Kidney epithelial cell (primary cell): ENCODE data around the gene NEU2. TPM values are rescaled to one million over a fixed set of nuclear protein-coding genes. Genes with fewer than 3 reads are reported as not detected.

Experiments
- DNase-seq: peaks from one replicate; pipeline ENCODE4 v3.0.0-alpha.2; 2010; ENCODE audit warnings: low read depth
- H3K27me3 ChIP-seq: 2 replicates; pipeline ENCODE4 v1.6.0; 2011; ENCODE audit warnings: low read length; ENCODE audit not compliant: control insufficient read depth, insufficient read depth
- H3K36me3 ChIP-seq: 2 replicates; pipeline ENCODE4 v1.5.1; 2011; ENCODE audit warnings: low read length; ENCODE audit not compliant: control insufficient read depth, insufficient read depth
- H3K4me3 ChIP-seq: 2 replicates; pipeline ENCODE4 v1.5.1; 2011; ENCODE audit warnings: low read depth, mild to moderate bottlenecking, control low read depth, low read length
- CTCF ChIP-seq: IDR thresholded peaks from 2 replicates; pipeline ENCODE4 v1.5.1; 2011; ENCODE audit warnings: mild to moderate bottlenecking, moderate library complexity, low read length, control low read depth, inconsistent platforms; ENCODE audit not compliant: insufficient read depth, poor library complexity, severe bottlenecking
- total RNA-seq: library from RNA; depleted of rRNA; stranded (reverse); fragments of >200 nt; gene quantifications from 2 replicates; pipeline ENCODE4 v1.2.3, GENCODE V29; 2015

Gene NEU2
- total RNA-seq, 1 donor from 2014 or later, result not detected

GRCh38 chr2:233082931-233083755, 50.7 kb downstream of the NEU2 start:
- H3K4me3 ChIP-seq, result no peak overlapping the region
- no peaks in the 10 kb centered on the region for H3K27me3 ChIP-seq
- TF ChIP-seq CTCF, result no peak
- H3K36me3 ChIP-seq, result no peaks in the 10 kb centered on the region
- no peak for DNase-seq

- H3K4me3 ChIP-seq, result no peak overlapping the region
- H3K36me3 ChIP-seq, result no peaks in the 10 kb centered on the region
- no peaks in the 10 kb centered on the region for H3K27me3 ChIP-seq
- DNase-seq, result no peak
- TF ChIP-seq CTCF, result no peak
Measured at GRCh38 chr2:233083782-233084181, 51.3 kb downstream of the NEU2 start.

- no peak for TF ChIP-seq CTCF
- no peak for DNase-seq
- no peaks in the 10 kb centered on the region for H3K36me3 ChIP-seq
- H3K27me3 ChIP-seq, result no peaks in the 10 kb centered on the region
- H3K4me3 ChIP-seq, result no peak overlapping the region
Measured at GRCh38 chr2:233084488-233084887, 52.0 kb downstream of the NEU2 start.

Other genes with a start within 250 kb of the NEU2 start
- gene SNORC, start 162.4 kb upstream of the NEU2 start, total RNA-seq, result 2.5 and 3.4 TPM in 2 replicates
- 2.5 and 3.6 TPM in 2 replicates for gene NGEF, start 19.4 kb upstream of the NEU2 start, total RNA-seq
- 2.7 and 3.7 TPM in 2 replicates for gene INPP5D, start 27.7 kb downstream of the NEU2 start, total RNA-seq
- 25.2 and 54.1 TPM in 2 replicates for gene ATG16L1, start 219.0 kb downstream of the NEU2 start, total RNA-seq